AG04450 (cell line): Measurements from ENCODE around the gene PSMD6. TPM values are rescaled to one million over a fixed set of nuclear protein-coding genes. Genes with fewer than 3 reads are reported as not detected.

Experiments used
- CTCF ChIA-PET: fragments of 300-600, 350-600 bp; formaldehyde crosslinking; extraction: SDS; loops from one replicate; lab custom pipeline; 2022; ENCODE audit warnings: antibody characterized with exemption, inconsistent platforms; lab: Charles Lee
- POLR2A ChIA-PET: fragments of 350-600 bp; formaldehyde crosslinking; extraction: SDS; loops from one replicate; lab custom pipeline; 2021; ENCODE audit warnings: antibody characterized with exemption, inconsistent platforms; lab: Yijun Ruan, JAX
- DNase-seq: peaks from one replicate; pipeline ENCODE4 v3.0.0-alpha.2; 2011; ENCODE audit warnings: low read depth, low spot score
- H3K27ac ChIP-seq: one replicate; pipeline ENCODE4 v1.5.1; 2012; ENCODE audit warnings: low read depth, low read length, control low read depth
- H3K27me3 ChIP-seq: one replicate; pipeline ENCODE4 v1.6.0; 2012; ENCODE audit warnings: low read length; ENCODE audit not compliant: control insufficient read depth, insufficient read depth
- H3K4me3 ChIP-seq: 2 replicates; pipeline ENCODE4 v1.5.1; 2011; ENCODE audit warnings: mild to moderate bottlenecking, low read depth, low read length, control low read depth
- H3K9me3 ChIP-seq: 2 replicates; pipeline ENCODE4 v1.5.1; 2012; ENCODE audit warnings: low read length; ENCODE audit not compliant: control insufficient read depth, insufficient read depth
- CTCF ChIP-seq: IDR thresholded peaks from 2 replicates; pipeline ENCODE4 v1.5.1; 2011; ENCODE audit warnings: low read depth, low read length, control low read depth, inconsistent platforms
- polyA plus RNA-seq: library from polyadenylated mRNA; depleted of rRNA; stranded (reverse); fragments of >200 nt; gene quantifications from 2 replicates; pipeline ENCODE4 v1.2.3, GENCODE V29; 2011

Gene PSMD6
- polyA plus RNA-seq, 1 experiment: 83.6 TPM

- ChIA-PET CTCF (interaction anchor here (0.6 to 3.6 kb wide), 25 partner anchors 8 to 499 kb away, joined by 3 to 74 read pairs (median 6); partner anchors contain the start of genes PRICKLE2 and PSMD6), POLR2A (no interaction called here)
- H3K27me3 ChIP-seq: no peaks in the 10 kb centered on the region
- no peak for DNase-seq
- no peak for TF ChIP-seq CTCF
- no peak overlapping the region for H3K27ac ChIP-seq
- H3K9me3 ChIP-seq: peaks cover 3% of the 10 kb centered on the region; the same call in 1 of the 2 replicates
- no peak overlapping the region for H3K4me3 ChIP-seq
Measured at GRCh38 chr3:64031540-64032508, 8.5 kb upstream of the PSMD6 start.

GRCh38 chr3:64030741-64031140 is 7.4 kb upstream of the PSMD6 start:
- no peak for DNase-seq
- peak; percentile 88 for TF ChIP-seq CTCF
- Histone ChIP-seq H3K9me3 (peaks cover 3% of the 10 kb centered on the region; the same call in 1 of the 2 replicates), H3K27ac (no peak overlapping the region), H3K27me3 (no peaks in the 10 kb centered on the region), H3K4me3 (peak overlapping the region; percentile 42)
- ChIA-PET CTCF (interaction anchor here (0.5 to 3.6 kb wide), 45 partner anchors 9 to 500 kb away, joined by 3 to 74 read pairs (median 4); partner anchors contain the start of gene PRICKLE2), POLR2A (no interaction called here)

GRCh38 chr3:64029287-64029686 is 6.0 kb upstream of the PSMD6 start:
- ChIA-PET POLR2A (no interaction called here), CTCF (interaction anchor here (0.8 to 3.6 kb wide), 6 partner anchors 101 to 458 kb away, joined by 3 to 74 read pairs (median 6); no protein-coding TSS in a partner anchor)
- Histone ChIP-seq H3K4me3 (no peak overlapping the region), H3K27me3 (no peaks in the 10 kb centered on the region), H3K27ac (no peak overlapping the region), H3K9me3 (peaks cover 3% of the 10 kb centered on the region; the same call in 1 of the 2 replicates)
- DNase-seq: no peak
- TF ChIP-seq CTCF: no peak

- no peak for DNase-seq
- TF ChIP-seq CTCF: no peak
- H3K27ac ChIP-seq: no peak overlapping the region
- ChIA-PET POLR2A (no interaction called here), CTCF (interaction anchor here (2.6 to 3.6 kb wide), 2 partner anchors 372 to 455 kb away, joined by 17 to 74 read pairs; no protein-coding TSS in a partner anchor)
- no peaks in the 10 kb centered on the region for H3K9me3 ChIP-seq
- no peak overlapping the region for H3K4me3 ChIP-seq
- H3K27me3 ChIP-seq: no peaks in the 10 kb centered on the region
Measured at GRCh38 chr3:64028754-64029153, 5.5 kb upstream of the PSMD6 start.
